Esophagus squamous epithelium (tissue), 4 donors: ENCODE data around the gene CD180.

Experiments
- CTCF ChIP-seq, 6 experiments: fragments of 450-650 bp in 4 of 6; fragments of 200-600 bp in 2 of 6; sonication (generic) in 2 of 6; IDR thresholded peaks; one replicate each; pipeline ENCODE4 v1.5.1; 2016 to 2019; ENCODE audit warnings: antibody characterized with exemption in 6 of 6, mild to moderate bottlenecking in 4 of 6, moderate library complexity in 4 of 6
- POLR2A ChIP-seq, 4 donors: fragments of 450-650 bp; IDR thresholded peaks; one replicate each; pipeline ENCODE4 v1.6.1; 2017; ENCODE audit warnings: antibody characterized with exemption in 4 of 4, mild to moderate bottlenecking in 4 of 4, moderate library complexity in 3 of 4

- TF ChIP-seq CTCF (IDR thresholded peaks at IDR 0.05) (no peak), POLR2A (IDR thresholded peaks at IDR 0.05) (no peak)
These were observed 62.8 kb downstream of the CD180 start for GRCh38 chr5:67133776-67134175.
